K562 (cell line): ENCODE data around the gene SCRN1.

ENCODE experiments used
- CTCF ChIP-seq, 3 experiments: IDR thresholded peaks in 2 of 3; conservative IDR thresholded peaks in 1 of 3; 2 replicates each; pipeline ENCODE4 v1.5.1; 2011 to 2012; ENCODE audit warnings: low read length in 3 of 3, mild to moderate bottlenecking in 3 of 3, control low read depth in 2 of 3, improper control_type of control experiment in 1 of 3, inconsistent platforms in 1 of 3, low read depth in 1 of 3, mixed read lengths in 1 of 3, moderate library complexity in 1 of 3; ENCODE audit not compliant: insufficient read depth in 2 of 3
- MTA3 ChIP-seq: fragments of 450-650 bp; formaldehyde crosslinking; IDR thresholded peaks from 2 replicates; pipeline ENCODE4 v1.6.1; 2017; ENCODE audit warnings: mild to moderate bottlenecking, borderline replicate concordance
- PREB ChIP-seq: sonication (generic); formaldehyde crosslinking; IDR thresholded peaks from 2 replicates; pipeline ENCODE4 v1.8.1; 2023; ENCODE audit warnings: mild to moderate bottlenecking, missing genetic modification reagents
- TEAD4 ChIP-seq, 2 experiments: sonication (generic) in 1 of 2; formaldehyde crosslinking in 1 of 2; IDR thresholded peaks; 2 replicates each; pipeline versions ENCODE4 v1.6.1 to v1.8.0; 2012 to 2022; ENCODE audit warnings: borderline replicate concordance in 1 of 2, inconsistent platforms in 1 of 2, low read length in 1 of 2, mild to moderate bottlenecking in 1 of 2, missing genetic modification reagents in 1 of 2
- TGIF2 ChIP-seq: sonication (generic); formaldehyde crosslinking; IDR thresholded peaks from 2 replicates; pipeline ENCODE4 v1.8.1; 2022; ENCODE audit warnings: mild to moderate bottlenecking, missing genetic modification reagents, moderate library complexity
- YBX1 ChIP-seq: fragments of 450-650 bp; IDR thresholded peaks from 2 replicates; pipeline ENCODE4 v1.7.1; 2016; ENCODE audit warnings: mild to moderate bottlenecking
- YY1 ChIP-seq, 3 experiments: IDR thresholded peaks; 2 replicates each; pipeline ENCODE4 v1.6.1; 2011; ENCODE audit warnings: low read length in 2 of 3, mild to moderate bottlenecking in 2 of 3, moderate library complexity in 2 of 3, borderline replicate concordance in 1 of 3, control low read depth in 1 of 3, low read depth in 1 of 3; ENCODE audit not compliant: insufficient read depth in 3 of 3, insufficient replicate concordance in 2 of 3, control insufficient read depth in 1 of 3, insufficient read length in 1 of 3; ENCODE audit errors: extremely low read depth in 1 of 3

DNA sequence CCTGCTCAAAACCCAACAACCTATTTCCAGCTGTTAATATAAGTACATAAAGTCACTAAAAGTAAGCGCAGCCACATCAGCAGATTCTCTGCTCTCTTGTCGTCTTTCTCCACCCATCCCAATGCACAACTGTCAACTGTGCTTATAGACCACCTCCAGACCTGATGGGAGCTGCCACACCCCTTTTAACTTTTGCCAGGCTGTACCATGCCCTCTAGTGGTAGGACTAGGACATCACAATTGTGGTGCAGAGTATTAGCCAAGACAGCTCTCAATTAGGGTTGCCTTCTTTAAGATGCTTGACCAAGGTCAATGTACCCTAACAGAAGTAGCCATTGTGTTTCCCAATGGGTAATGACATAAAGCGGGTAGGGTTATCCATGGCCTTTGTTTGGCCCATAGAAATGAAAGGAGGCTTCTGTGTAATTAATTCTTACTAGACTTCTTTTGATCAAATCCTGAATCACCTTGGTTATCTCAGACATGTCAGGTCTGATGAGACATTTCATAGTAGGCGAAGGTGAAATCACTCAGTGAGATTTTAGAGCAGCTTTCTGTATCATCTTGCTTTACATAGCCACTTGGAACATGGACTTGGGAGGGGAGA is 68.1 kb downstream of the SCRN1 start:
- no peak for TF ChIP-seq PREB (CRISPR knock-in tag)
- TF ChIP-seq YY1 (IDR thresholded peaks at IDR 0.05; ENCODE audit: borderline replicate concordance in 1 of 3, control insufficient read depth in 1 of 3, extremely low read depth in 1 of 3, insufficient read depth in 3 of 3, insufficient read length in 1 of 3, insufficient replicate concordance in 2 of 3, low read depth in 1 of 3, low read length in 2 of 3), result no peak
- peak; percentile 91 to 93 (median 91) for TF ChIP-seq CTCF (IDR thresholded peaks at IDR 0.05 in 2 of 3, conservative IDR thresholded peaks at IDR 0.05 in 1 of 3; ENCODE audit: insufficient read depth in 2 of 3, low read depth in 1 of 3, low read length in 3 of 3)
- TF ChIP-seq TGIF2, result no peak
- no peak for TF ChIP-seq MTA3
- TF ChIP-seq YBX1, result no peak
- TF ChIP-seq TEAD4 (IDR thresholded peaks at IDR 0.05; ENCODE audit: low read length), result no peak
- no peak for TF ChIP-seq TEAD4 (CRISPR knock-in tag; IDR thresholded peaks at IDR 0.05; ENCODE audit: borderline replicate concordance)
